ENCODE data around the gene FOXP1. TPM values are rescaled to one million over a fixed set of nuclear protein-coding genes. Genes with fewer than 3 reads are reported as not detected.

Gene FOXP1
- total and polyA plus RNA-seq, 9 of the 15 experiments (the other 6 are each of a cell fraction or from before 2014, with no cell fraction given) = 7.7 to 34.5 (median 13.7) TPM

- Histone ChIP-seq H3K4me3 (no peak overlapping the region), H3K79me2 (ENCODE audit: control insufficient read depth, insufficient read depth, low read length) (no peaks in the 10 kb centered on the region), H3K9me3 (replicated peaks; ENCODE audit: control insufficient read depth, insufficient read depth, low read depth, low read length) (no peaks in the 10 kb centered on the region), H3K27ac (ENCODE audit: extremely low read depth, low read depth, low read length) (no peak overlapping the region), H3K4me2 (ENCODE audit: insufficient read depth, low read length) (no peak overlapping the region), H3K4me1 (replicated peaks in 1 of 2; ENCODE audit: control insufficient read depth in 2 of 2, insufficient read depth in 2 of 2, low read length in 2 of 2) (no peaks in the 10 kb centered on the region), H3K9me1 (ENCODE audit: control insufficient read depth, insufficient read depth, low read length) (no peaks in the 10 kb centered on the region), H3K27me3 (ENCODE audit: control insufficient read depth in 2 of 2, insufficient read depth in 2 of 2, low read length in 2 of 2) (no peaks in the 10 kb centered on the region), H4K20me1 (replicated peaks; ENCODE audit: control insufficient read depth, insufficient read depth, low read length) (no peaks in the 10 kb centered on the region), H3K36me3 (ENCODE audit: control insufficient read depth, insufficient read depth, low read length) (peaks cover 79% of the 10 kb centered on the region; the same call in 2 of the 3 replicates), H2AFZ (ENCODE audit: low read depth, low read length) (no peak overlapping the region), H3K9ac (ENCODE audit: insufficient read depth in 1 of 2, low read depth in 2 of 2, low read length in 2 of 2) (no peak overlapping the region)
- CTCF ChIA-PET (ENCODE audit: low intra/inter-chr PET ratio) = no interaction called here
- BruUV-seq (replicated peaks) = no TSS peak
- 88% methylated on average over 5 of the region's 5 CpGs for WGBS (ENCODE audit: insufficient coverage, low coverage, missing lambda C conversion rate)
- DNase-seq (ENCODE audit: extremely low read depth in 1 of 4, low spot score in 3 of 4) (no peak), ATAC-seq (no peak), FAIRE-seq (no peak)
- intact Hi-C loops (cut with micrococcal nuclease) (no loop called here), in situ Hi-C loops (cut with MboI) (no loop called here)
- POLR2A ChIA-PET = no interaction called here
- peak; percentile 42 for TF ChIP-seq MEIS2 (IDR thresholded peaks at IDR 0.05; ENCODE audit: partially characterized antibody)
- TF ChIP-seq PBX2 (CRISPR knock-in tag; IDR thresholded peaks at IDR 0.05; ENCODE audit: low read depth) = no peak
- TF ChIP-seq PBX2 (tag; conservative IDR thresholded peaks at IDR 0.05; ENCODE audit: low read depth) = 0 out of 2 replicates have a peak, but pooled peaks have one; percentile 9
- no peak for TF ChIP-seq ERF (CRISPR knock-in tag; IDR thresholded peaks at IDR 0.05)
Observed at GRCh38 chr3:71045212-71045916, 538.2 kb downstream of the FOXP1 start.
